GM19238 (cell line): ENCODE measurements around the gene PCDHA5.
"Not testable (repeated sequence)": the region's sequence is repeated elsewhere in the genome, so short reads cannot be mapped to it uniquely, and the experiment has no call there.

Source experiments
- DNase-seq: peaks from one replicate; pipeline ENCODE4 v3.0.0; 2011; ENCODE audit warnings: low spot score; ENCODE audit not compliant: insufficient read length

The PCDHA5 gene

DNA sequence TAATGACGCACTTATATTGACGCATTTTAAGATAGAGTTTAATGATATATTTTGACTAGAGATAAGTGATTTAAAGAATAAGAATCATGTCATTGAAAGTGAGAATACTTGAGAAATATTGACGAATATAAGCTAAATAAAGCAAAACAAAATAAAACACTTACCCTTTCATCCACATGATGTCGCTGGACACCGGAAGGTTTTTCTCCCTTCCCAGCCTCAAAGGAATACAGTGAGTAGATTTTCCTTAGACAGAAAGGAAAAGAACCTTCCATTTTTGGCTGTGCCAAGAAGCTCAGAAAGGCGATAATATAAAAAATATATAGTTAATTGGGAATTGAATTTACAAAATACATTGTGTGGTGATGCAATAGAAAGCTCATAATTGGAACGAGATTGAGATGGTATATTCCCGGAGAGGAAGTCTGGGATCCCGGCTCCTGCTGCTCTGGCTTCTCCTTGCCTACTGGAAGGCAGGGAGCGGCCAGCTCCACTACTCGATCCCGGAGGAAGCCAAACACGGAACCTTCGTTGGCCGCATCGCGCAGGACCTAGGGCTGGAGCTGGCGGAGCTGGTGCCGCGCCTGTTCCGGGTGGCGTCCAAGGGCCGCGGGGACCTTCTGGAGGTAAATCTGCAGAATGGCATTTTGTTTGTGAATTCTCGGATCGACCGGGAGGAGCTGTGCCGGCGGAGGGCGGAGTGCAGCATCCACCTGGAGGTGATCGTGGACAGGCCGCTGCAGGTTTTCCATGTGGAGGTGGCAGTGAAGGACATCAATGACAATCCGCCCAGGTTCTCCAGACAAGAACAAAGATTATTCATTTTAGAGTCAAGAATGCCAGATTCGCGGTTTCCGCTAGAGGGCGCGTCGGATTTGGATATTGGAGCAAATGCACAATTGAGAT lies at the start of gene PCDHA5:
PCDHA5 (plus strand) TSS at position 239 of the 906 bp plus-strand sequence.
- no peak for DNase-seq

DNA sequence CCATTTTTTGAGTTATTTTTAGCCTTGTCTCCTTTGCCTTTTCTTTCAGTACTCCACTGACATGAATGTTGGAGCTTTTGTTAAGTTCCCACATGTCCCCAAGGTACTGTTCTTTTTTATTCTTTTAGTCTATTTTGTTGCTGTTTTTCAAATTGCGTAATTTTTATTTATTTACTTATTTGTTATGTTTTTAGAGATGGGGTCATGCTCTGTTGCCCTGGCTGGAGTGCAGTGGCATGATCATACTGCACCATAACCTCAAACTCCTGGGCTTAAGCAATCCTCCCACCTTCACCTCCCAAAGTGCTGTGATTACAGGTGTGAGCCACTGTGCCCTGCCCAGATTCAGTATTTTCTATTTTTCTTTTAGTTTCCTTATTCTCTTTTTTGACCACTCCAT lies 40.9 kb upstream of the PCDHA5 start:
- no peak for DNase-seq

DNA sequence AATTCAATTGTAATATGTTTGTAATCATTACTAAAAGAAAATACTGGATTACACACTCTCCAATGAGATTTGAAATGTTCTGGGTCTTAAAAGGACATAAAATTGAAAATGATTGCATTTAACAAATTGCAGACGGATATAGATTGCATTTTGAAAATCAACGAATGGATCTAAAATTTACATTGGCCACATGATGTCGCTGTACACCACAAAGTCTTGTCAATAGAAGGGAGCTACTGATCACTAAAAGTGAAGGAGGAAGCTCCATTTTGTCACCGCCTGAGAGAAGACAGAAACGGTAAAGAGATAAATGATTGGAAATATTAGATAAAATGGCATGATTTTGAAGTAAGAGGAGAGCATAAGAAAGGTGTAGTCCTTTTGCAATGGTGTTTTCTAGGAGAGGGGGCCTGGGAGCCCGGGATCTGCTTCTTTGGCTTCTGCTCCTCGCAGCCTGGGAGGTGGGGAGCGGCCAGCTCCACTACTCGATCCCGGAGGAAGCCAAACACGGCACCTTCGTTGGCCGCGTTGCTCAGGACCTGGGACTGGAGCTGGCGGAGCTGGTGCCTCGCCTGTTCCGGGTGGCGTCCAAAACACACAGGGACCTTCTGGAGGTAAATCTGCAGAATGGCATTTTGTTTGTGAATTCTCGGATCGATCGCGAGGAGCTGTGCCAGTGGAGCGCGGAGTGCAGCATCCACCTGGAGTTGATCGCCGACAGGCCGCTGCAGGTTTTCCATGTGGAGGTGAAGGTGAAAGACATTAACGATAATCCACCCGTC lies 35.3 kb upstream of the PCDHA5 start, which contains the start of gene PCDHA1:
PCDHA1 (plus strand) TSS at position 236 of the 782 bp plus-strand sequence.
- no peak for DNase-seq

DNA sequence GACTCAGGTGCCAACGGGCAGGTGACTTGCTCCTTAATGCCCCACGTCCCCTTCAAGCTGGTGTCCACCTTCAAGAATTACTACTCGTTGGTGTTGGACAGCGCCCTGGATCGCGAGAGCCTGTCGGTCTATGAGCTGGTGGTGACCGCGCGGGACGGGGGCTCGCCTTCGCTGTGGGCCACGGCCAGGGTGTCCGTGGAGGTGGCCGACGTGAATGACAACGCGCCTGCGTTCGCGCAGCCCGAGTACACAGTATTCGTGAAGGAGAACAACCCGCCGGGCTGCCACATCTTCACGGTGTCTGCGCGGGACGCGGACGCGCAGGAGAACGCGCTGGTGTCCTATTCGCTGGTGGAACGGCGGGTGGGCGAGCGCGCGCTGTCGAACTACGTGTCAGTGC lies 34.0 kb upstream of the PCDHA5 start:
- not testable (repeated sequence) for DNase-seq

DNA sequence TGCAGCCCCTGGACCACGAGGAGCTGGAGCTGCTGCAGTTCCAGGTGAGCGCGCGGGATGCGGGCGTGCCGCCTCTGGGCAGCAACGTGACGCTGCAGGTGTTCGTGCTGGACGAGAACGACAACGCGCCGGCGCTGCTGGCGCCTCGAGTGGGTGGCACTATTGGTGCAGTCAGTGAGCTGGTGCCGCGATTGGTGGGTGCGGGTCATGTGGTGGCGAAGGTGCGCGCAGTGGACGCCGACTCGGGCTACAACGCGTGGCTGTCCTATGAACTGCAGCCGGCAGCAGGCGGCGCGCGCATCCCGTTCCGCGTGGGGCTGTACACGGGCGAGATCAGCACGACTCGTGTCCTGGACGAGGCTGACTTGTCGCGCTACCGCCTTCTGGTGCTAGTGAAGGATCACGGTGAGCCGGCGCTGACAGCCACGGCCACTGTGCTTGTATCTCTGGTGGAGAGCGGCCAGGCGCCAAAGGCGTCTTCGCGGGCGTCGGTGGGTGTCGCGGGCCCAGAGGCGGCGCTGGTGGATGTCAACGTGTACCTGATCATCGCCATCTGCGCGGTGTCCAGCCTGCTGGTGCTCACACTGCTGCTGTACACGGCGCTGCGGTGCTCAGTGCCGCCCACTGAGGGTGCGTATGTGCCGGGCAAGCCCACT lies 33.4 kb upstream of the PCDHA5 start:
- DNase-seq, result not testable (repeated sequence)

DNA sequence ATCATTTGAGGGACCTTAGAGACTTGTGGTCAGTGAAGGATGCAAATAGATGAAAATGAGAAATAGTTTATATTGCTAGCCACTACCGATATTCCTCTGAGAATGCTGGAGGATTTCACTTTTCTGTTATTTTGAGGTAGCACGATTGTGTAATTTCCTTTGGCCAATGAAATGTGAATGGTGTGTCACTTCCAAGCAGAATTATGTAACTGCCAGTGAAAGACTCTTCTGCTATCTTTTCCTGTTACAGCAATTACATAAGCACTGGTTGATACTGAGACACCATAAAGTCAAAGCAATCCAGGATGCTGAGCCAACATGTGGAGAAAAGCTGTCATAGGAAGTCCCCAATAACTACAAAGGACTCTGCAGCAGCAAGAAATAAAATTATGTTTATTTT lies 30.3 kb upstream of the PCDHA5 start:
- DNase-seq, result no peak

DNA sequence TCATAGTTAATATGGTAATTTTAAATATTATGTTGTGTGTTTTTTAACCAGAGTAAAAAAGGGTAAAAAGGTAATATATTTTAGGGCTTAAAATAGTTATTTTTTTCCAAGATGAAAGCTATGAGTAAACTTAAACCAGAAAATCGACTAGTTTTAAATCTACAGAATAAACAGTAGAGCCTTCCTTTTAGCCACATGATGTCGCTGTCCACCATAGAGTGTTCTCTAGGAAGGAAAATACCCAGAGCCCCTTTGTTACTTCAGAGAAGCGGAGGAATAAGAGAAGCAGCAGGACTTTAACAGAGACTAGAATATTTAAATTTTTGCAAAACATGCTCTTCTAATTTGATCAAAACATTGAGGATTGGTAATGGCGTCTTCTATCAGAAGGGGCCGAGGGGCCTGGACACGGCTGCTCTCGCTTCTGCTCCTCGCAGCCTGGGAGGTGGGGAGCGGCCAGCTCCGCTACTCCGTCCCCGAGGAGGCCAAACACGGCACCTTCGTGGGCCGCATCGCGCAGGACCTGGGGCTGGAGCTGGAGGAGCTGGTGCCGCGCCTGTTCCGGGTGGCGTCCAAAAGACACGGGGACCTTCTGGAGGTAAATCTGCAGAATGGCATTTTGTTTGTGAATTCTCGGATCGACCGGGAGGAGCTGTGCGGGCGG lies 26.7 kb upstream of the PCDHA5 start, which contains the start of gene PCDHA2:
PCDHA2 (plus strand) TSS at position 258 of the 664 bp plus-strand sequence.
- DNase-seq, result no peak

DNA sequence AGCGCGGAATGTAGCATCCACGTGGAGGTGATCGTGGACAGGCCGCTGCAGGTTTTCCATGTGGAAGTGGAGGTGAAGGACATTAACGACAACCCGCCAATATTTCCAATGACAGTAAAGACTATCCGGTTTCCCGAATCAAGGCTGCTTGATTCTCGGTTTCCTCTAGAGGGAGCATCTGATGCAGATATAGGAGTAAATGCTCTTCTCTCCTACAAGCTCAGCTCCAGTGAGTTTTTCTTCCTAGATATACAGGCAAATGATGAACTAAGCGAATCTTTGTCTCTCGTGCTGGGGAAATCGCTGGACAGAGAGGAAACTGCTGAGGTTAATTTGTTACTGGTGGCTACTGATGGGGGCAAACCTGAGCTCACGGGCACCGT lies 26.2 kb upstream of the PCDHA5 start:
- no peak for DNase-seq

DNA sequence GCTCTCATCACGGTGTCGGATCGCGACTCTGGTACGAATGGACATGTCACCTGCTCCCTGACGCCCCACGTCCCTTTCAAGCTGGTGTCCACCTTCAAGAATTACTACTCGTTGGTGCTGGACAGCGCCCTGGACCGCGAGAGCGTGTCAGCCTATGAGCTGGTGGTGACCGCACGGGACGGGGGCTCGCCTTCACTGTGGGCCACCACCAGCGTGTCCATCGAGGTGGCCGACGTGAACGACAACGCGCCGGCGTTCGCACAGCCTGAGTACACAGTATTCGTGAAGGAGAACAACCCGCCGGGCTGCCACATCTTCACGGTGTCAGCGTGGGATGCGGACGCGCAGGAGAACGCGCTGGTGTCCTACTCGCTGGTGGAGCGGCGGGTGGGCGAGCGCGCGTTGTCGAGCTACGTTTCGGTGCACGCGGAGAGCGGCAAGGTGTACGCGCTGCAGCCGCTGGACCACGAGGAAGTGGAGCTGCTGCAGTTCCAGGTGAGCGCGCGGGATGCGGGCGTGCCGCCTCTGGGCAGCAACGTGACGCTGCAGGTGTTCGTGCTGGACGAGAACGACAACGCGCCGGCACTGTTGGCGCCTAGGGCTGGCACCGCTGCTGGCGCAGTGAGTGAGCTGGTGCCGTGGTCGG lies 25.2 kb upstream of the PCDHA5 start:
- DNase-seq, result not testable (repeated sequence)

DNA sequence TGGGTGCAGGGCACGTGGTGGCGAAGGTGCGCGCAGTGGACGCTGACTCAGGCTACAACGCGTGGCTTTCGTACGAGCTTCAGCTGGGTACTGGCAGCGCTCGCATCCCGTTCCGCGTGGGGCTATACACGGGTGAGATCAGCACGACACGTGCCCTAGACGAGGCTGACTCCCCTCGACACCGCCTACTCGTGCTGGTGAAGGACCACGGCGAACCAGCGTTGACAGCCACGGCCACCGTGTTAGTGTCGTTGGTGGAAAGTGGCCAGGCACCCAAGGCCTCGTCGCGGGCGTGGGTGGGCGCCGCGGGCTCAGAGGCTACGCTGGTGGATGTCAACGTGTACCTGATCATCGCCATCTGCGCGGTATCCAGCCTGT lies 24.7 kb upstream of the PCDHA5 start:
- DNase-seq, result no peak

DNA sequence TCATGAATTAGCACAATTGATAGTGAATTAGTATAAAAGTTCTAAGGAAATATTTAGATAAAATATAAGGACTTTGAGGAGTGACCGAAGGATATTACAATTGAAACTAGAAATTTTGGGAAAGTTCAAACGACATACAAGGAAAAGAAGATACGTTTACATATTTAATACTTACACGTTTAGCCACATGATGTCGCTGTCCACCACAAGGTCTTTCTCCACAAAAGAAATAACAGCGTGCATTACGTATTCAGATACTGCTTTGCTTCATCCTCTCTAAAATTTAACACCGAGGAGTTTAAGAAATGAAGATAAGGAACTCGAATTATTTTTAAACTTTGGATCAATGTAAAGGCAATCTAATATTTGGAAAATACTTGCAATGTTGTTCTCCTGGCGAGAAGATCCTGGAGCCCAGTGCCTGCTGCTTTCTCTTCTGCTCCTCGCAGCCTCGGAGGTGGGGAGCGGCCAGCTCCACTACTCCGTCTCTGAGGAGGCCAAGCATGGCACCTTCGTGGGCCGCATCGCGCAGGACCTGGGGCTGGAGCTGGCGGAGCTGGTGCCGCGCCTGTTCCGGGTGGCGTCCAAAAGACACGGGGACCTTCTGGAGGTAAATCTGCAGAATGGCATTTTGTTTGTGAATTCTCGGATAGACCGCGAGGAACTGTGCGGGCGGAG lies 20.5 kb upstream of the PCDHA5 start, which contains the start of gene PCDHA3:
PCDHA3 (plus strand) TSS at position 242 of the 678 bp plus-strand sequence.
- DNase-seq, result no peak

DNA sequence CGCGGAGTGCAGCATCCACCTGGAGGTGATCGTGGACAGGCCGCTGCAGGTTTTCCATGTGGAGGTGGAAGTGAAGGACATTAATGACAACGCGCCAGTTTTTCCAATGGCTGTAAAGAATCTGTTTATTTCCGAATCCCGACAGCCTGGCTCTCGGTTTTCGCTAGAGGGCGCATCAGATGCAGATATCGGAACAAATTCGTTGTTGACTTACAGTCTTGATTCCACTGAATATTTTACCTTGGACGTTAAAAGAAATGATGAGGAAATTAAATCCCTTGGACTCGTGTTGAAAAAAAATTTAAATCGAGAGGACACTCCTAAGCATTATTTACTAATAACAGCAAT lies 19.9 kb upstream of the PCDHA5 start:
- no peak for DNase-seq

DNA sequence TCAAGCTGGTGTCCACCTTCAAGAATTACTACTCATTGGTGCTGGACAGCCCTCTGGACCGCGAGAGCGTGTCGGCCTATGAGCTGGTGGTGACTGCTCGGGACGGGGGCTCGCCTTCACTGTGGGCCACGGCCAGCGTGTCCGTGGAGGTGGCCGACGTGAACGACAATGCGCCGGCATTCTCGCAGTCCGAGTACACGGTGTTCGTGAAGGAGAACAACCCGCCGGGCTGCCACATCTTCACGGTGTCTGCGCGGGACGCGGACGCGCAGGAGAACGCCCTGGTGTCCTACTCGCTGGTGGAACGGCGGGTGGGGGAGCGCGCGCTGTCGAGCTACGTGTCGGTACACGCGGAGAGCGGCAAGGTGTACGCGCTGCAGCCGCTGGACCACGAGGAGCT lies 19.0 kb upstream of the PCDHA5 start:
- DNase-seq, result not testable (repeated sequence)

DNA sequence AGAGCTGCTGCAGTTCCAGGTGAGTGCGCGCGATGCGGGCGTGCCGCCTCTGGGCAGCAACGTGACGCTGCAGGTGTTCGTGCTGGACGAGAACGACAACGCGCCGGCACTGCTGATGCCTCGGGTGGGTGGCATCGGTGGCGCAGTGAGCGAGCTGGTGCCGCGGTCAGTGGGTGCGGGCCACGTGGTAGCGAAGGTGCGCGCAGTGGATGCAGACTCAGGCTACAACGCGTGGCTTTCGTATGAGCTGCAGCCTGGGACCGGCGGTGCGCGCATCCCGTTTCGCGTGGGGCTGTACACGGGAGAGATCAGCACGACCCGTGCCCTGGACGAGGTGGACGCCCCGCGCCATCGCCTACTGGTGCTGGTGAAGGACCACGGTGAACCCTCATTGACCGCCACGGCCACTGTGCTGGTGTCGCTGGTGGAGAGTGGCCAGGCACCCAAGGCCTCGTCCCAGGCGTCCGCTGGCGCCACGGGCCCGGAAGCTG lies 18.6 kb upstream of the PCDHA5 start:
- no peak for DNase-seq

DNA sequence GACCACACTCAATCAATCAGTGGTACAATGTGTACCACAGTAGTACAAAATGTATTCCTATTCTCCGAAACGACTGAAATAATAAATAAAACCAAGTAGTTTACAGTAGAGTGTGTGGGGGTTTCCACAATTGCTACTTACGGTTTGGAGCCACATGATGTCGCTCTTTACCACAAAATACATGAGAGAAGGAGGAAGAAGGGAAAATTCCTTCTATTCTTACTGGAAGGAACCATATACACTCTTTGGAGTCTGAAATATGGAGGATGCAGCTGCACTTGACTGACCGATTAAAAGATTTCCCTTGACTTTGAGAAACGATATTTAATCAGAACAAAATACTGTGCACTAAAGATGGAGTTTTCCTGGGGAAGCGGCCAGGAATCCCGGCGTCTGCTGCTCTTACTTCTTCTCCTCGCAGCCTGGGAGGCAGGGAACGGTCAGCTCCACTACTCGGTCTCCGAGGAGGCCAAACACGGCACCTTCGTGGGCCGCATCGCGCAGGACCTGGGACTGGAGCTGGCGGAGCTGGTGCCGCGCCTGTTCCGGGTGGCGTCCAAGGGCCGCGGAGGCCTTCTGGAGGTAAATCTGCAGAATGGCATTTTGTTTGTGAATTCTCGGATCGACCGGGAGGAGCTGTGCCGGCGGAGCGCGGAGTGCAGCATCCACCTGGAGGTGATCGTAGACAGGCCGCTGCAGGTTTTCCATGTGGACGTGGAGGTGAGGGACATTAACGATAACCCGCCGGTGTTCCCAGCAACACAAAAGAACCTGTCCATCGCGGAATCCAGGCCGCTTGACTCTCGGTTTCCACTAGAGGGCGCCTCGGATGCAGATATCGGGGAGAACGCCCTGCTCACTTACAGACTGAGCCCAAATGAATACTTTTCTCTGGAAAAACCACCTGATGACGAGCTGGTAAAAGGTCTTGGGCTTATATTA lies 14.3 kb upstream of the PCDHA5 start, which contains the start of gene PCDHA4:
PCDHA4 (plus strand) TSS at position 235 of the 942 bp plus-strand sequence.
- no peak for DNase-seq

DNA sequence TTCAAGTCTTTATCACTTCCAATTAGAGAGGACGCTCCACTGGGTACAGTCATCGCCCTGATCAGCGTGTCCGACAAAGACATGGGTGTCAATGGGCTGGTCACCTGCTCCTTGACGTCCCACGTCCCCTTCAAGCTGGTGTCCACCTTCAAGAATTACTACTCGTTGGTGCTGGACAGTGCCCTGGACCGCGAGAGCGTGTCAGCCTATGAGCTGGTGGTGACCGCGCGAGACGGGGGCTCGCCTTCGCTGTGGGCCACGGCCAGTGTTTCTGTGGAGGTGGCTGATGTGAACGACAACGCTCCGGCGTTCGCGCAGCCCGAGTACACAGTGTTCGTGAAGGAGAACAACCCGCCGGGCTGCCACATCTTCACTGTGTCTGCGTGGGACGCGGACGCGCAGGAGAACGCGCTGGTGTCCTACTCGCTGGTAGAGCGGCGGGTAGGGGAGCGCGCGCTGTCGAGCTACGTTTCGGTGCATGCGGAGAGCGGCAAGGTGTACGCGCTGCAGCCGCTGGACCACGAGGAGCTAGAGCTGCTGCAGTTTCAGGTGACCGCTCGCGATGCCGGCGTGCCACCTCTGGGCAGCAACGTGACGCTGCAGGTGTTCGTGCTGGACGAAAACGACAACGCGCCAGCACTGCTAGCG lies 13.0 kb upstream of the PCDHA5 start:
- not testable (repeated sequence) for DNase-seq

DNA sequence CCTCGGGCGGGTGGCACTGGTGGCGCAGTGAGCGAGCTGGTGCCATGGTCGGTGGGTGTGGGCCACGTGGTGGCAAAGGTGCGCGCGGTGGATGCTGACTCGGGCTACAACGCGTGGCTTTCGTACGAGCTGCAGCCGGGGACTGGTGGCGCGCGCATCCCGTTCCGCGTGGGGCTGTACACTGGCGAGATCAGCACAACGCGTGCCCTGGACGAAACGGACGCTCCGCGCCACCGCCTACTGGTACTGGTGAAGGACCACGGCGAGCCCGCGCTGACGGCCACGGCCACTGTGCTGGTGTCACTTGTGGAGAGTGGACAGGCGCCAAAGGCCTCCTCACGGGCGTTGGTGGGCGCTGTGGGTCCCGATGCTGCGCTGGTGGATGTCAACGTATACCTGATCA lies 12.5 kb upstream of the PCDHA5 start:
- DNase-seq, result no peak

DNA sequence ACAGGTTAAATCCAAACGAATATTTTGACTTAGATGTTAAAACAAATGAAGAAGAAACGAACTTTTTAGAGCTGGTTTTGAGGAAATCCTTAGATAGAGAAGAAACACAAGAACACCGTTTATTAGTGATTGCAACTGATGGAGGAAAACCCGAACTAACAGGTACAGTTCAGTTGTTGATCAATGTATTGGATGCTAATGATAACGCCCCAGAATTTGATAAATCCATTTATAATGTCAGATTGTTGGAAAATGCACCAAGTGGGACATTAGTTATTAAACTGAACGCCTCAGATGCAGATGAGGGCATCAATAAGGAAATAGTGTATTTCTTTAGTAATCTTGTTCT lies 842 bp downstream of the PCDHA5 start:
- no peak for DNase-seq
